Hematopoietic multipotent progenitor cell (in vitro differentiated cells): ENCODE results near the gene WNT16. TPM values are rescaled to one million over a fixed set of nuclear protein-coding genes. Genes with fewer than 3 reads are reported as not detected.
"Not testable (repeated sequence)": the region's sequence is repeated elsewhere in the genome, so short reads cannot be mapped to it uniquely, and the experiment has no call there.

ENCODE experiments used
- DNase-seq, 3 donors: peaks; one replicate each; pipeline ENCODE4 v3.0.0-alpha.2; 2011 to 2015; ENCODE audit warnings: low read depth in 2 of 3, low spot score in 2 of 3
- total RNA-seq: library from RNA; depleted of rRNA; stranded (reverse); fragments of >200 nt; gene quantifications from one replicate; pipeline ENCODE4 v1.2.3, GENCODE V29; 2012

Gene WNT16
- total RNA-seq, 1 donor: under 0.01 TPM

DNA sequence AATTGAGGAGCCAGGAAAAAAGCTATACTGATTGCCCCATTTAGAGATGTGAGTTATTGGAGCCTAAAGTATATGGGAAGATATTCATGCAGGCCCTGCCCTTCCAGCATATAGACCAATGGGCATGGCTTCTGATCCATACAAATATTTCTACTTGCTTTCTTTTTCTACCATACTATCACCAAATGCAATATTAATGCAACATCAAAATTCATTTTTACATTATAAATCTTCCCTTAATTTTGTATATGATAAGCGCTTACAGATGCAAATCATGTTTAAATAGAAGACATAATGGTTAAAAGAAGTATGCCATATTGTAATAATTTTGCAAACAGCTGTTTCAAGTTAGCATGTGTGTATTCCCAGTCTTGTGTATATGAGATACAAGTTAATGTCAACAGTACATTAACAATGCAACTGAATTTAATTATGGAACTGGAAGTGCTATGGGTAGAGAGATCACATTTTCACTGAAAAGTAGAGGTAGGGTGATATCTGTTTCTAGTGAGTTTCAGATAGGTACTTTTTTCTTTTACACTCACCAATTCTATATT is 24.6 kb upstream of the WNT16 start:
- no peak for DNase-seq

DNA sequence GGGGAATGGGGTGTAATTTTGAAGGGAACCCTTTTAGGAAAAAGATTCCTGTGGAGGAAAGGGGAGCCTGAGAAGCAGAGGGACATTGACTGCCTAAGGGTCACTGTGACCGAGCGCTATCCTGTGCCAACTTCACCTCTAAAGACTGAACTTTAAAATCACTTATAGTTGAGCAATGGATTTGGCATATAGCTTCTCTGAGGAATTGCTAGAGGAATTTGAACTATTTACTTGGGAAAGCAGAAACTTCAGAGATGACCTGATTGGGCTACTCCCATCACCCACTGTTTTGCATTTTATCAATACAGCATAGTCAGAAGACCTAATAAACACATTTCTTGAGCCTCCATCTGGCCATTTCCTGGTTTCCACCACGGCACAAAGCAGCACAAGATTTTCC is 23.7 kb upstream of the WNT16 start:
- DNase-seq: no peak

DNA sequence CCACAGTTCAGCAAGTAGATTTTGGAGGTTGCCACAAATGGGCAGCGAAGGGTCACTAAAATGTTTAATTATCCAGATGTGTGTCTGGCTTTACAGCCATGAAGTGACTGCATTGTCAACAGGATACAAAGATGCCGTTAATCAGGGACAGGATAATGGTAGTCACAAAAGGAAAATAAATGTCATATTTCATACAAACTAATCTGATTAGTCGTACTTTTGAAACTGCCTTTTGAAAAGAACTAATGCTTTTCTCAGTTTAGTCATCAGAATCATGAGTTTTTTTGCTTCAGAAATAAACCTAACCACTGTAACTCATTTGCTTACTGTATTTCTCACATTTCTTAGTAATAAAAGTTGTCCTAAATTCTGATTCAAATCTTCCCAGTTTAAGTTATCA is 22.2 kb upstream of the WNT16 start:
- no peak for DNase-seq

DNA sequence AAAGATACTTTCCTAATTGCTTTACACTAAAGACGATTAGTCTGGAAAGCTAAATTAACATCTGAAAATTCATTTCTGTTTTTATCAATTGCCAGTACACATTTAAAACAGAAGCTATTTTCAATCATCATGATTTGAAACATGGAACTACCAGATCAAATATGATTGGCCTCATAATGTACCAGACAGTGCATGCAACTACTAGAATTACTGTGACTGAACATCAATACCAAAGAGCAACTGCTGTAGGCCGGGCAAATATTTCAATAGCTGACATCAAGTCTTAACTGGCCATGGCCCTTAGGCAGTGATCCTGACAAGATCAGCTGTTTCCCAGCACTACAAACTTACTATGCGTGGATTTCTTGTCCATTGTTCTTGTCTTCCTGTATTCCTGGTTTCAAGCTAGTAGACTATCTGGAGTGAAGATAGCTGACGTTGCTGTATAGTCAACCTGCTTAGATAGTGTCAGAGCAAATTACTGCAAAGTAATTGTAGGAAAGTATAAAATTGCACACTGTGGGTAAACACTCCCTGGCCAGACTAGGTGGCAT is 21.7 kb upstream of the WNT16 start:
- no peak for DNase-seq

DNA sequence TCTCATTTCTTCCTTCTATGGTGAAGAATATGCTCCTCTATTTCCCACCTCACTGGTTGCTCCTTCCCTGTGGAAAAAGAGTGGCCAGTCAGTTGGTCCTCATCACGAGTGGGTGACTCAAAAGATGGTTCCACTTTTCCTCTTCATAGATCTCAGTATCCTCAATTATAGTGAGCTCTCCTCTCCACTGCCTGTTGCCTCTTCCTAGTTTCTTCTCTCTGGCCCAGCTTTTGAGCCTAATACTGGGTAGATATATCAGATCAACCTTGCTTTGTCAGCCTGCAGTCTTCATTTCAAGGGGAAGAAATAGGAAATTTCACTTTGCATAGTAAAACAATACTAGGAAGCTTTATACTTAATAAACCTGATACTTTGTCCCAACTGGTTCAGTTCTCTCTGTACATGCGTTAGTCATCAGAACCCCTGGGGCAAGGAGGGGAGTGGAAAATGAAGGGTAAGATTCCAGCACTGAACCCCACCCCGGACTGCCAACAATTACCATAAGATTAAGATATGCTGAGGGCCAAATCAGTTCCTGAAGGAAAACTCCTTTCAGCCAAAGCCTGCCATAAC is 15.5 kb upstream of the WNT16 start:
- no peak for DNase-seq

DNA sequence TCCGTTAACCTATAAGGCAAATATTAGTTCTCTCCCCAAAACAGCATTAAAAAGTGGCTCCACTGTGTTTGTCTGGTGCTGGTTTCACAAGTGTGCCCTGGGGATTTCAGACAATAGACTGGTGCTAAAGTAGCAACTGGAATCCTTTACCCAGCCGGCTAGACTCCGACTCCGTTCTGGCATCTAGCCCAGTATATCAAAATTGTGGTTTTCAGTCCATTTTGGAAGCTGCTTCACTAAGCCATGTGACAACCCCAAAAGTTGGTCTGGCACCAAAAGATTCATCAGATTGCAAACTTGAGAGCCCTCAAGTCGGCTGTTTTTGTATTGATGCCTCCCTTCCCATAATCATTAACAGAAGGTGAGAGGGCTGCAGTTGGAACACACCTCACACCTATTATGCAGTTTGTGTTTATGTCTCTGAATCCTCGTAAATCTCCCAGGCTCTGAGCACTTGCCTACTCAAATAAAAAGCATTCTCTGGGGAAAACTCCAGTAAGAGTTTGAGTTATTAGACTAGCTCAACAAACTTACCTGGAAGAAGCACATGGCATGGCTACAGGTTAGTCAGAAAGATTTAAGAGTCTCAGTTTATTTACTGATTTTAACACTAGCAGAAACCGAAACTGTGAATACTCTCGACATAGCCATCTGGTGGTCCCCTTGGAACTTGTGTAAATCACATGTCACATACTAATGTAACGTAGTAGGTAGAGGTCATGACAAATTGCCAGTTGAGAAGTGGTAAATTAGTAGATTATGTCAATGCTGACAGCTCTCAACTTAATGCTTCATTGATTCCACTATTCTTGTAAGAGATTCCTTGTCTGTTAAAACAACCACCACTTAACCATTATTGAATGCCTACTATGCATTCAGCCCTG is 14.8 kb upstream of the WNT16 start:
- no peak for DNase-seq

DNA sequence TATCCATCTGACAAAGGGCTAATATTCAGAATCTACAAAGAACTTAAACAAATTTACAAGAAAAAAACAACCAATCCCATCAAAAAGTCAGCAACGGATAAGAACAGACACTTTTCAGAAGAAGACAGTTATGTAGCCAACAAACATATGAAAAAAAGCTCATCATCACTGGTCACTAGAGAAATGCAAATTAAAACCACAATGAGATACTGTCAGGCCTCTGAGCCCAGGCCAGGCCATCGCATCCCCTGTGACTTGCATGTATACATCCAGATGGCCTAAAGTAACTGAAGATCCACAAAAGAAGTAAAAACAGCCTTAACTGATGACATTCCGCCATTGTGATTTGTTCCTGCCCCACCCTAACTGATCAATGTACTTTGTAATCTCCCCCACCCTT is 13.6 kb upstream of the WNT16 start:
- not testable (repeated sequence) for DNase-seq

DNA sequence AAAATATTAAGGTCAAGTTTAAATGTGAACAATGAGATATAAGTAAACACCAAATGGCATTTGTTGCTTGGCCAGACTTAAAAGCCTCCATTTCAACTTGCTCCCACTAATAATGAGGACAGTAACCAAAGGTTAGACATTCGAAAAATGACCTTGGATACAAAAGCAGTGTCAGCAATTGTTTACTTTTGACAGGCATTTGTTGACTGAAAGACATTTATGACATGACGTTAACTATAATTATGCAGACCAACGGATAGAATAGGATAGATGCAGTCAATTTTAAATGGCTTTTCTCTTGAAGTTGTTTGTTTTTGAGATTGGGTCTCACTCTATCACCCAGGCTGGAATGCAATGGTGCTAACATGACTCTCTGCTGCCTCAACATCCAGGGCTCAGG is 6.3 kb upstream of the WNT16 start:
- DNase-seq: no peak

DNA sequence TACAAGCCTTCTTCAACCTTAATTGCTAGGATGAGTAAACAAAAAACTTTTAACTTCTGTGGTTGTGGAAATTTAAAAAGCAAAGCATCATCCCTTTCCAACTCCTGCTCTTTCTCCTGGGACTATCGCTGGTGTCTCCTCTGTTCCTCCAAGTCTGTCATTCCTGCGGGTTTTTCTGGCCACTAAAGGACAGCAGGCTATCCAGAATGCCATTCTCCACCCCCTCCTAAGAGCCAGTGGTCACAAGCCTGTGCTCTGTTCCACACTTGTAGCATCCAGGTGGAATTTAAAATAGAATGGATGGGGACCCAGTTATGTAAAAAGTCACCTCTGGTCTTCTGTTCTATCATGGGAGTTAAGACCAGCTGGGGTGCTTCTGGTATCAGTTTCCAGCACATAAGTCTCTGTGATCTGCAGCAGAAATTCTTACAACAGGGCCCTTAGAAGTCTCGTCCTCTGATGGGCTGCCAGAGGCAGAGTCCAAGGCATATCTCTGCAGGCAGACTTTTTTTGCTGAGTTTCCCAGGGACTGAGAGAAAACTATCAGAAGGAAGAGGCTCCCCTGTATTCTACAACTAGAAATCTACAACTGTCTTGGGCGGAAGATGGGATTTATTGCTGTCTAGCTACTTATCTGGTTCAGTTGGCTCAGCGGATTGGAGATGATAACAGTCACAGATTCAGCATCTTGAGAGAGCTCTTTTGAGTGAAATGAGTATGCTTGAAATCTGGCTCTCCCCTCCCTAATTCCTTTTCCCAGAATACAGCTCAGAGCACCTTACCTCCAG is 5.1 kb upstream of the WNT16 start:
- DNase-seq: no peak

DNA sequence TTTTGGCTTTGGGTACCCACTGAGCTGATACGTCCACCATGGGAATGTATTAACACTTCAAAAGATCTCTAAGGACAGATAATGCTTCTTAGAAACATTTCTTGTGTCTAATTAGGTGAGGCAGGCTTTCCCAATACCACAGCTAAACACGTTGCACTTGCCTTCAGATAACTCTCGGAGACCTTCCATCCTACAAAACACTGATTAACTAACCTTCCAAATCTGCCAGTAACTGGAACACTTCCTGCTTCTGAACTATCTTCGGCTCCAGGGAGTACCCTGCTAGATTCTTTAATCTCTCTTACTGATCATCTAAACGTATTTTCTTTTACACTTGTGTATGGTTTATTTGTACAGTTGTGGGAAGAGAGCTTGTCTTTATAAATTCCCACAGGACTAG is 1.1 kb upstream of the WNT16 start:
- no peak for DNase-seq

DNA sequence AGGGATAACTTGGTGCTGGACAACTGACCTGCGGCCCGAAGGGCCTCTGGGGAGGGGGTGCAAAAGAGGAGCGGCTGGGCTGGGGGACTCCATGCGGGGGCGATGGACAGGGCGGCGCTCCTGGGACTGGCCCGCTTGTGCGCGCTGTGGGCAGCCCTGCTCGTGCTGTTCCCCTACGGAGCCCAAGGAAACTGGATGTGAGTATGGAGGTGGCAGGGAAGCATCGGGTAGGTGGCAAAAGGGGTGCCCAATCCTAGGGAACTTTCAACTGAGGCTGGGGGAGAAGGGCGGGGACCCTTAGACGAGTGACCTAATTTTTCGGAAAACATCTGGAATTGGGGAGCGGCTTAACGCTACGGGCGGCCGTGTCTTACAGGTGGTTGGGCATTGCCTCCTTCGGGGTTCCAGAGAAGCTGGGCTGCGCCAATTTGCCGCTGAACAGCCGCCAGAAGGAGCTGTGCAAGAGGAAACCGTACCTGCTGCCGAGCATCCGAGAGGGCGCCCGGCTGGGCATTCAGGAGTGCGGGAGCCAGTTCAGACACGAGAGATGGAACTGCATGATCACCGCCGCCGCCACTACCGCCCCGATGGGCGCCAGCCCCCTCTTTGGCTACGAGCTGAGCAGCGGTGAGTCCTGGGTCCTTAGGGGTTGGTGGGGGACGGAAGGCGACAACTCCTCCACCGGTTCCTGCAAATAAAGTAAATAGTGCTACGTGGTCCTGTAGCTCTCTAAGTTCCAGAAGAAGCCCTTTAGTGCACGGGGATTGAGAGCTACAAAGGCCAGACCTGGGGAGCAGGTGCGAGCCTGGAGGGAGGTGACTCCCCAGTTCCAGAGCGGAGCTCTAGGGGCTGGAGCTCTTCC is 622 bp downstream of the WNT16 start:
- DNase-seq: peak in 1 of 3 donors; percentile 17

DNA sequence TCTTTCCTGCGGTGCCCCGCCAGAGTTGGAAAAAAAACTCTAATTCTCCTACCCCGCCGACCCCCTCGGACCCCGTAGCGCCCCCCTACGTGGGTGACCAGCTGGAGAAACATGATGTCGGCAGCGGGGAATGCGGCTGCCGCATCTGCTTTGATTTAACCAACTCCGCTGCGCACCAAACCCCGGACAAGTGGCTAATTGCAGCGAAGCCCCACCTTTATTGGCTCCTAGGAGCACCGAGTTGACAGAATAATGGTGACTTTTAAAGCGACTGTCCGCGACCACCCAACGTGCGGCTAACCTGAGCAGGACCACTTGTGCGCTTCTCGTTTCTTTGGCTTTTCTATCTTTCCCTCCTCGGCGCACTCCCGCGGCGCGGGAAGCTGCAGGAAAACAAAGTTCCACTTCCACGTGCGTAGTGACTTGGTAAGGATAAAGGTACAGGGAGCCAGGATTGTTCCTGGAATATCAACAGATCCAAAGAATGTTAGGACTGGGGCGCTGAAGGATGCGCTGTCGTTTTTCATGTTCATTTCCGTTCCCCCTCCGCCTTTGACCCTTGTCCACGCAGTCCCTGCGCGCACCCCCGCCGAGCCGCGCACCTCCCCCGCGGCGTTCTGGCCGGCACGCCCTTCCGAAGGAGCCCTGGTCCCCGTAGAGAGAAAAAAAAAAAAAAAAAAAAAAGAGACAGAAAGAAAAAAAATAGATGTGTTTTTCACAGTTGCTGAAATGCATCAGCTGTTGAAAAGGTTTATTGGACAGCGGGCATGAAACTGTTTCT is 1.4 kb downstream of the WNT16 start:
- no peak for DNase-seq

DNA sequence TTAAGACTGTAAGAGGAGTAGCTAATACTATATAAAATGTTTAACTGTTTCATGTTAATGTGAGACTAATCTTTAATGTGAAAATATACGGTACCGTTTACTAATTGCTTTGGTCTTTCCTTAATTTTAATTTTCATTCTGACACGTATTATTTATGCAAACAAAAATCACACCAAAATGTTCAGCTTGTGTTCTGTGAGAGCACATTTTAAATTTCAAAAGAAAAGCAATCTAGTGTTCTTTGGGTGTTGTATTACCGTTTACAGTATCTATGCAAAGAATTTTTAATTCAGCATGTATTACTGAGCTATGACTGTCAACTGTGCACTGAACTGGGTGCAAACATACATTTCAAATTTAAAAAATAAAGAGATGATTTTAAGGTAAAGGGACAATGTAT is 2.2 kb downstream of the WNT16 start:
- DNase-seq: no peak

DNA sequence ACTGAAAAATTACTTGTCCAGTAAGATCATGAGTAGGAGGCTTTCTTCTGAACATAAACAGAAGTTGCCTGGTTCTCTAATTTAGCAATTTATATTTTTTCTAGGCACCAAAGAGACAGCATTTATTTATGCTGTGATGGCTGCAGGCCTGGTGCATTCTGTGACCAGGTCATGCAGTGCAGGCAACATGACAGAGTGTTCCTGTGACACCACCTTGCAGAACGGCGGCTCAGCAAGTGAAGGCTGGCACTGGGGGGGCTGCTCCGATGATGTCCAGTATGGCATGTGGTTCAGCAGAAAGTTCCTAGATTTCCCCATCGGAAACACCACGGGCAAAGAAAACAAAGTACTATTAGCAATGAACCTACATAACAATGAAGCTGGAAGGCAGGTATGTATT is 2.8 kb downstream of the WNT16 start:
- DNase-seq: no peak

DNA sequence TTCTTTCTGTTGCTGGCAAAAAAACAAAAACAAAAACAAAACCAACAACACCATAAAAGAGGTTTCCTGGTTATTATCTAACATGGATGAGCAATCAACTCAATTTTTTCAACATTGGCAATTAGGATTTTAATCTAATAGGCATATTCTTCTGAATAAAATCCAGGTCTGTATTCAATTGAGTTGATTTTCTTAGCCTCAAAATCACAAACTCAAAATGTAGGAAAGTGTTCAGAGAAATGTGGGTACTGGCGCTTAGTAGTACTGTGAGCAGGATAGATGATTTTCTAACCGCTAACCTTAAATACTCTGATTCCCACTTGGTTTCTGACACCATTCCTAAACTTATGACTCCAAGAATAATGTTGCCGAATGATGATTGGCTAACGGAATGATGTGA is 5.6 kb downstream of the WNT16 start:
- DNase-seq: no peak

DNA sequence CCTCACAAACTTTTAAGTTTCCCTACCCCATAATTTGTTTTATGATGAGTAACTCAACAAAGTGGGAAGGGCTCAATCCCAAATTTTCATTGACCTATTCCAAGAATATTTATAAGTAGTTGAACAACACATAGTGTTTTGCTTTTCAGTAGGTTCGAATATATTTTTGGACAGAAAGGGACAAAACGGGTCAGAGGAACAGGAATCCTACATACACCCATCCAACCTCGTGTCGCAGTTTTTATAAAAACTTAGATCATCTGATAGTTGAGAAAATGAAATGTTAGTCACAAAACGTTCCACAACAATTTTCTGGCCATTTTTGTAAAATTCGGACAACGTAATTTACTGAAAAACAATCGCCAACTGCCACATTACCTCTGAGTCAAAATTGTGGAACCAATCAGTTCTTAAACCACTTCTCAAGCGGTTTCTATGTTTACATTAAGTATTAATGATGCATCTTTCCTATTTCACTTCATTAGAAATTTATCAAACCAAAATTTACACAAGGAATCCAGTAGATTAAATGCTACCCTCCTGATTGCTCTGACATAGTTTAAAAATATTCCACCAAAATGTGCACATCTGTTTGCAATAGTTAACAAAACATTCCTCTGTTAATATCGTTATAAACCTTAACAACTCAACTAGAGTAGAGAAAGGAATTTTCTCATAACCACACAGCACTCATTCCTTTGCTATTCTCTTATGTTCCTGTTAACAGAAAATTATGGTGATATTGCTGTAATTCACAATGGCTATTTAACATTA is 6.3 kb downstream of the WNT16 start:
- no peak for DNase-seq

DNA sequence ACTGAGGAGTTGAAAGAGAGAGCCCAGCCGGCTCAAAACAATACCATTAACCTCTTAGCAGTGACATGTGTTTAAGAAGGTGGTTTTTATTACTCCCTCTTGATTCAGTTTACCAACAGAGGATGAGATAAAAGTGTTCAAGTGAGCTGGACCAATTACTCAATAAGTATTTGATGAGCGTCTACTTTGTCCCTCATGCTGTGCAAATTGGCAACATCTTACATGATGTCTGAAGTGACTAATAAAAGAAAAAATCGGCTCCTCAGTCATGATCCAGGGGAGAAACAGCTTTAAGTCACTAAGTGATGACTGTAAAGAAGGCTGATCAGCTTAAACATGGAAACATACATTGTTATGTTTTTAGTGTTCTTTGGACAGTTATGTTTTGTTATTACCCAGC is 7.8 kb downstream of the WNT16 start:
- no peak for DNase-seq

DNA sequence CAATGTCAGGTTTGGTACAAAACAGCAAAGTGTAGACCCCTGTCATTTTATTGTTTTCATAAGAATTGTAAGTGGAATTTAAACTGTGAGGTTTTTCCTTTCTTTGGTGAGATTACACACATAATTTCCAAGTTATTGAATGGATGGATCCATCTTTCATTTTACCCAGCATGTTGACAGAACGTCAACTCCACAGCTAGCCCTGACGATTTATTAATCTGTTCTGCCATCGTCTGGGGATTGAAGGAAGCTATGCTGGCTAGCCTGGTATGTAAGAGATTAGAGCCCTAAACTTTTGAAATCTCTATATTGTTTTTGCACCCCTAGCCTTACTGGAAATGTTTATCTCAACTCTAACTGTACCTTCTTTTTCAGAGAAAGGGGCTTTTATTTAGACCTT is 8.6 kb downstream of the WNT16 start:
- no peak for DNase-seq

DNA sequence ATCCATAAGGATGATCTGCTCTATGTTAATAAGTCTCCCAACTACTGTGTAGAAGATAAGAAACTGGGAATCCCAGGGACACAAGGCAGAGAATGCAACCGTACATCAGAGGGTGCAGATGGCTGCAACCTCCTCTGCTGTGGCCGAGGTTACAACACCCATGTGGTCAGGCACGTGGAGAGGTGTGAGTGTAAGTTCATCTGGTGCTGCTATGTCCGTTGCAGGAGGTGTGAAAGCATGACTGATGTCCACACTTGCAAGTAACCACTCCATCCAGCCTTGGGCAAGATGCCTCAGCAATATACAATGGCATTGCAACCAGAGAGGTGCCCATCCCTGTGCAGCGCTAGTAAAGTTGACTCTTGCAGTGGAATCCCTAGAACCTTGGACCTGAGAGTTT is 10.3 kb downstream of the WNT16 start:
- no peak for DNase-seq
